ENCODE results near the gene EXTL2. TPM values are rescaled to one million over a fixed set of nuclear protein-coding genes. Genes with fewer than 3 reads are reported as not detected.
"Not testable (repeated sequence)": the region's sequence is repeated elsewhere in the genome, so short reads cannot be mapped to it uniquely, and the experiment has no call there.

The EXTL2 gene
- total and polyA plus RNA-seq, 5 donors = 7.6 to 12.0 (median 9.6) TPM

DNA sequence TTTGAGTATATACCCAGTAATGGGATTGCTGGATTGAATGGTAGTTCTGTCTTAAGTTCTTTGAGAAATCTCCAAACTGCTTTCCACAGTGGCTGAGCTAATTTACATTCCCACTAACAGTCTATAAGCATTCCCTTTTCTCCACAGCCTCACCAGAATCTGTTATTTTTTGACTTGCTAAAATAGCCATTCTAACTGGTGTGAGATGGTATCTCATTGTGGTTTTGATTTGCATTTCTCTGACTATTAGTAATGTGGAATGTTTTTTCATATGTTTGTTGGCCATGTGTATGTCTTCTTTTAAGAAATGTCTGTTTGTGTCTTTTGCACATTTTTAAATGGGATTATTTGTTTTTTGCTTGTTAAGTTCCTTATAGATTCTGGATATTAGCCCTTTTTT lies 39.5 kb downstream of the EXTL2 start:
- intact Hi-C loops (cut with DNase I); DNase-seq; H3K4me3 ChIP-seq (ENCODE audit: low read length); H3K27ac ChIP-seq (ENCODE audit: low read length); H3K27me3 ChIP-seq (ENCODE audit: control insufficient read depth, insufficient read depth); H3K4me1 ChIP-seq (ENCODE audit: control insufficient read depth, insufficient read depth, low read length); H3K9me3 ChIP-seq (ENCODE audit: control insufficient read depth, low read length); ATAC-seq: not testable (repeated sequence)

DNA sequence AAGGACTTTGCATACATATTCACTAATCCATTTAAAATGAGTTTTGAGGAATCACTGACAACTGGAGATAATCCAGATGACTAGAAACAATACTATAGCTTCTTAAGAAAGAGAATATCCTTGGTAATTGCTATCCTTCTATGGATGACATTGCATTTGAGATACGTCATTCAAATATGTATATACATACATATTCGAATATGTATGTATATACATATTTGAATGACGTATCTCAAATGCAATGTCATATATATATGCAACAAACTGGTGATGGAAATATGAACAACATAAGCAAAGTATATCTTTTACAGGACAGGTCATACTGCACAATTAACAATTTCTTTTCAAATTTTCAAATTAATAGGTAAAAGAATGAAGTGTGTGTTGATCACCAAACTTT lies 41.7 kb downstream of the EXTL2 start:
- intact Hi-C loops (cut with DNase I) = no loop called here

GRCh38 chr1:100851726-100852125 lies 42.9 kb downstream of the EXTL2 start:
- Histone ChIP-seq H3K4me1 (ENCODE audit: control insufficient read depth, insufficient read depth, low read length) (peaks cover 2% of the 10 kb centered on the region), H3K4me3 (ENCODE audit: low read length) (no peak overlapping the region), H3K27me3 (ENCODE audit: control insufficient read depth, insufficient read depth) (no peaks in the 10 kb centered on the region), H3K27ac (ENCODE audit: low read length) (no peak overlapping the region), H3K9me3 (ENCODE audit: control insufficient read depth, low read length) (no peaks in the 10 kb centered on the region)
- ATAC-seq (no peak), DNase-seq (no peak)
- intact Hi-C loops (cut with DNase I) = no loop called here
- WGBS = 92% methylated on average over 5 of the region's 5 CpGs

More for the DNA sequence above, 41.7 kb downstream of the EXTL2 start:
- H3K4me1 ChIP-seq (ENCODE audit: control insufficient read depth, insufficient read depth, low read length) = peaks cover 2% of the 10 kb centered on the region
- DNase-seq (no peak), ATAC-seq (no peak)
- no peaks in the 10 kb centered on the region for H3K27me3 ChIP-seq (ENCODE audit: control insufficient read depth, insufficient read depth)
- H3K4me3 ChIP-seq (ENCODE audit: low read length) = no peak overlapping the region
- 93% methylated on average over 3 of the region's 3 CpGs for WGBS
- no peaks in the 10 kb centered on the region for H3K9me3 ChIP-seq (ENCODE audit: control insufficient read depth, low read length)
- H3K27ac ChIP-seq (ENCODE audit: low read length) = no peak overlapping the region

- Histone ChIP-seq H3K4me1 (ENCODE audit: control insufficient read depth, insufficient read depth, low read length) (peaks cover 2% of the 10 kb centered on the region), H3K4me3 (ENCODE audit: low read length) (peak overlapping the region; percentile 50), H3K27ac (ENCODE audit: low read length) (no peak overlapping the region), H3K9me3 (ENCODE audit: control insufficient read depth, low read length) (no peaks in the 10 kb centered on the region), H3K27me3 (ENCODE audit: control insufficient read depth, insufficient read depth) (no peaks in the 10 kb centered on the region)
- intact Hi-C loops (cut with DNase I) = no loop called here
- WGBS = 19% methylated on average over 2 of the region's 2 CpGs
- no peak for DNase-seq
- no peak for ATAC-seq
Observed at GRCh38 chr1:100847361-100848082, 47.1 kb downstream of the EXTL2 start.

- H3K4me3 ChIP-seq (ENCODE audit: low read length); H3K9me3 ChIP-seq (ENCODE audit: control insufficient read depth, low read length); ATAC-seq; H3K27me3 ChIP-seq (ENCODE audit: control insufficient read depth, insufficient read depth); DNase-seq; intact Hi-C loops (cut with DNase I); H3K4me1 ChIP-seq (ENCODE audit: control insufficient read depth, insufficient read depth, low read length); H3K27ac ChIP-seq (ENCODE audit: low read length): not testable (repeated sequence)
- WGBS = 98% methylated on average over 2 of the region's 2 CpGs
Observed at GRCh38 chr1:100843160-100843559, 51.5 kb downstream of the EXTL2 start.

DNA sequence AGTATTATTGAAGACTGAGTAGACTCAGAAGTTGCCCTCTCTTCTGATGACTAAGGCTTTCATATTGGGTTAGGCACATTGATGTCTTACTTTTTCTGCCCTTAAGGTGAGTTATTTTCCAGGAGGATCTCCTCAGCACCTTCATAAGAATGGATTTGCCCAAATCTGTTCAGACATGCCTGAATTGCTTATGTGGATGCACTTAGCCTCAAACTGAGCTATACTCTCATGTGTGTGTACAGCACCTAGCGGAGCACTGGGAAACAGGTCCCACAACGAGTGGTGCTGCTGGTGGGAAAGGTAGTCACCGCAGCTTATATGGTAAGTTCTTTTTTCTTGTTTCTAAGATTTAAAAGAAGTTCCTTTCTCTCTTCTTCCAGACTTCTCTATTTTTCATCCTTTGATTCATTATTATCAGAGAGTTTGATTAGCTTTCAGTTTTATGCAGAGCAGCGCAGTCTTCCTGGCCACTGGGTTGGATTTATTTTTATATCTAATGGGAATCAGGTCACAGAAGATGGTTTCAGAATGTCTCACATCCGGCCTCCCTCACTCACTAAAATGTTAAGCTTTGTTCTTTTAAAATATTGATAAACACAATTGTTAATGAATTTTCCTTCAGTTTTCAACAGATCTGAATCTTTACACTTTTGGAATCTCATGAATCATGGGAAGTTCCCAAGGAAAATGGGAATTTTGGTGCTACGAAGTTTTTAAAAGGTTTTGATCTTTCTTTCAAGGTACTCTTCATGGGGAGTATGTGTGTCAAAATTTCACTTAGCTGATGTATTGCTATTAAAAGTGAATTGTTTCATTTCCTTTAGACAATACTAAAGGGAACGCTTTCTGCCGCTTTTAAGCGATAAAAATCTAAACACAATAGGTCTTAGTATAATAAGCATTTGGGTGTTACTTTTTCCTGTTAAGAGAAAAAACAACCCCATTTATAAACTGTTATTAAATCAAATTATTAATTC lies 58.5 kb downstream of the EXTL2 start:
- Histone ChIP-seq H3K27me3 (ENCODE audit: control insufficient read depth, insufficient read depth) (no peaks in the 10 kb centered on the region), H3K4me3 (ENCODE audit: low read length) (no peak overlapping the region), H3K9me3 (ENCODE audit: control insufficient read depth, low read length) (no peaks in the 10 kb centered on the region), H3K4me1 (ENCODE audit: control insufficient read depth, insufficient read depth, low read length) (peaks cover 2% of the 10 kb centered on the region), H3K27ac (ENCODE audit: low read length) (no peak overlapping the region)
- intact Hi-C loops (cut with DNase I) = no loop called here
- WGBS = 78% methylated on average over 9 of the region's 9 CpGs
- peak in 1 of 2 donors; percentile 81 for ATAC-seq
- DNase-seq = no peak

DNA sequence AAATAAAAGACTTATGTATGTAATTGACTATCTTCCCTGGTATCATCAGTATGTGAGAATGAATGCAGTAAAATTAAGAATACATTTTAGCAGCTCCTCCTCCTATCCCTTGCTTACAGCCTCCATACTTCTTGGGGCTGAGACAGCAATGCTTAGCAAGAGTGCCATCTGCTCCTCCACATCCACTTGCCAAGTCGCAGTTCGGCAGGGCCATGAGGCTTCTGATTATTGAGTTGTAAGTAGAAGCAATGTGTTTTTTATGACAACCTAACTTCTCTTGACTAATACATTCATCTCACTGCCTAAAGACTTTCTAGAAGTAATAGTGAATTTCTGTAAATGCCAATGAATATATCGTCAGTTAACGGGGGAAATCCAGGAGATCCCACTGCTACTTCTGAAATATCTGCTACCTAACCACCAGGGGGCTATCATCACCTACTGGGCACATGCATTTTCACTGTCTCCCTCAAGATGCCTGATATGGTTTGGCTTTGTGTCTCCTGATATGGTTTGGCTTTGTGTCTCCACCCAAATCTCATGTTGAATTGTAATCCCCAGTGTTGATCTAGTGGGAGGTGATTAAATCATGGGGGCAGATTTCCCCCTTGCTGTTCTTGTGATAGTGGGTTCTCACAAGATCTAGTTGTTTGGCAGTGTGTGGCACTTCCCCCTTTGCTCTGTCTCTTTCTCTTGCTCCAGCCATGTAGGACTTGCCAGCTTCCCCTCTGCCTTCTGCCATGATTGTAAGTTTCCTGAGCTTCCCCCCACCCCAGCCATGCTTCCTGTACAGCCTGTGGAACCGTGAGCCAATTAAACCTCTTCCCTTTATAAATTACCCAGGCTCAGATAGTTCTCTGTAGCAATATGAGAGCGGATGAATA lies 59.6 kb downstream of the EXTL2 start:
- no peak for DNase-seq
- ATAC-seq = no peak
- WGBS = 82% methylated on average over 6 of the region's 6 CpGs
- H3K27me3 ChIP-seq (ENCODE audit: control insufficient read depth, insufficient read depth) = no peaks in the 10 kb centered on the region
- intact Hi-C loops (cut with DNase I) = no loop called here
- no peak overlapping the region for H3K4me3 ChIP-seq (ENCODE audit: low read length)
- H3K9me3 ChIP-seq (ENCODE audit: control insufficient read depth, low read length) = no peaks in the 10 kb centered on the region
- peaks cover 2% of the 10 kb centered on the region for H3K4me1 ChIP-seq (ENCODE audit: control insufficient read depth, insufficient read depth, low read length)
- H3K27ac ChIP-seq (ENCODE audit: low read length) = no peak overlapping the region

GRCh38 chr1:100832694-100833428 lies 61.8 kb downstream of the EXTL2 start:
- Histone ChIP-seq H3K27ac (ENCODE audit: low read length) (no peak overlapping the region), H3K4me1 (ENCODE audit: control insufficient read depth, insufficient read depth, low read length) (peaks cover 2% of the 10 kb centered on the region), H3K4me3 (ENCODE audit: low read length) (no peak overlapping the region), H3K9me3 (ENCODE audit: control insufficient read depth, low read length) (no peaks in the 10 kb centered on the region), H3K27me3 (ENCODE audit: control insufficient read depth, insufficient read depth) (no peaks in the 10 kb centered on the region)
- no peak for DNase-seq
- 85% methylated on average over 6 of the region's 6 CpGs for WGBS
- intact Hi-C loops (cut with DNase I) = no loop called here
- no peak for ATAC-seq

DNA sequence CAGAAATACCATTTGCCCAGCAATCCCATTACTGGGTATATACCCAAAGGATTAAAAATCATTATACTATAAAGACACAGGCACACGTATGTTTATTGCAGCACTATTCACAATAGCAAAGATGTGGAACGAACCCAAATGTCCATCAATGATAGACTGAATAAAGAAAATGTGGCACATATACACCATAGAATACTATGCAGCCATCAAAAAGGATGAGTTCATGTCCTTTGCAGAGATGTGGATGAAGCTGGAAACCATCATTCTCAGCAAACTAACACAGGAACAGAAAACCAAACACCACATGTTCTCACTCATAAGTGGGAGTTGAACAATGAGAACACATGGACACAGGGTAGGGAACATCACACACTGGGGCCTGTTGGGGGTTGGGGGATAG lies 69.0 kb downstream of the EXTL2 start:
- H3K4me1 ChIP-seq (ENCODE audit: control insufficient read depth, insufficient read depth, low read length); H3K4me3 ChIP-seq (ENCODE audit: low read length); H3K27me3 ChIP-seq (ENCODE audit: control insufficient read depth, insufficient read depth); H3K27ac ChIP-seq (ENCODE audit: low read length); DNase-seq; ATAC-seq; intact Hi-C loops (cut with DNase I); H3K9me3 ChIP-seq (ENCODE audit: control insufficient read depth, low read length): not testable (repeated sequence)
- WGBS = 94% methylated on average over 2 of the region's 2 CpGs
